GM18498 (cell line): ENCODE measurements around the gene MGAT4B.

ENCODE experiments used
- ATAC-seq: cut with Tn5 transposase; IDR thresholded peaks from one replicate; pipeline ENCODE4 v1.9.1; 2021; ENCODE audit warnings: mild to moderate bottlenecking, moderate library complexity; ENCODE audit not compliant: unreplicated experiment

Gene MGAT4B

DNA sequence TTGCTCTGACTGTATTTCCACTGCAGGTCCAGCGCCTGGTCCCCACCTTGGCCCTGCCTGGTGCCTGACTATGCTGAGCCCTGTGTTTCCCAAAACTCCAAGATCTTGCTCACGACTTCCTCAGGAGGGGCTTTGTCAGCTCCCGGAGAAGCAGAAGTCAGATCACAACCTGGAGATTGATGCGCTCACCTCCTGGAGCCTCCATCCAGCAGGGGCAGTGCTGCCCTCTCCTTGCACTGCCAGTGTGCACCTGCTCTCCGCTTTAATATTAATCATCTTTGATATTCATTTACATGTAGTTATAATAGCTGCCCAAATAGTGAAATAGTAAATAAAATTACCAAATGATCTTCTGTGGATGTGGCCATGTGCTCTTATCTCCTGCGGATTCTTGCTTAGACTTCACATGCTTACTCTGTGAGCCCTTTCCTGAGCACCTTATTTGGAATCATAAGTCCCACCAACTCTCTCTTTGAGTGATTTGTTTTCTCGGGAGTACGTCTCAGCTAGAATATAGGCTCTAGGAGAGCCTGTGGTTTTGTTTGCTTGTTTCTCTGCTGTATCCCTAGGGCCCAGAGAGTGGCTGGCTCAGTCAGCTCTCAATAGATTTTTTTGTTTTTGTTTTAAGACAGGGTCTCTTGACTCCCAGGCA, 56.7 kb downstream of the MGAT4B start:
- ATAC-seq: no peak

GRCh38 chr5:179747811-179748210, 58.9 kb downstream of the MGAT4B start:
- ATAC-seq: no peak
